Lung (tissue), 12 donors: ENCODE measurements around the gene NFATC1. TPM values are rescaled to one million over a fixed set of nuclear protein-coding genes. Genes with fewer than 3 reads are reported as not detected.

Source experiments
- ATAC-seq: fragments of 200-7000 bp; cut with Tn5 transposase; one replicate; pipeline ENCODE4 v1.9.1; 2020; ENCODE audit warnings: moderate number of reproducible peaks; ENCODE audit not compliant: insufficient read depth, low FRiP score
- DNase-seq, 3 donors: peaks; one replicate each; pipeline ENCODE4 v3.0.0-alpha.2; 2013 to 2017
- H3K27ac ChIP-seq, 2 donors: one replicate each; pipeline ENCODE4 v1.5.1; 2013; ENCODE audit warnings: mild to moderate bottlenecking in 2 of 2, moderate library complexity in 2 of 2, control low read depth in 1 of 2, inconsistent platforms in 1 of 2, low read depth in 1 of 2, low read length in 1 of 2
- H3K27me3 ChIP-seq, 3 donors: one replicate each; pipeline ENCODE4 v1.5.1; 2013; ENCODE audit warnings: low read length in 2 of 3; ENCODE audit not compliant: control insufficient read depth in 3 of 3, insufficient read depth in 3 of 3
- H3K36me3 ChIP-seq, 4 donors: one replicate each; pipeline ENCODE4 v1.5.1; 2013; ENCODE audit warnings: low read length in 4 of 4, mild to moderate bottlenecking in 1 of 4, moderate library complexity in 1 of 4; ENCODE audit not compliant: control insufficient read depth in 4 of 4, insufficient read depth in 4 of 4
- H3K4me1 ChIP-seq, 5 donors: one replicate each; pipeline ENCODE4 v1.5.1; 2013; ENCODE audit warnings: low read length in 5 of 5, mild to moderate bottlenecking in 2 of 5, moderate library complexity in 1 of 5; ENCODE audit not compliant: control insufficient read depth in 5 of 5, insufficient read depth in 5 of 5
- H3K4me3 ChIP-seq: one replicate; pipeline ENCODE4 v1.5.1; 2013; ENCODE audit warnings: mild to moderate bottlenecking, control low read depth, moderate library complexity
- H3K9ac ChIP-seq, 2 donors: one replicate each; pipeline ENCODE4 v1.5.1; 2013; ENCODE audit warnings: low read length in 2 of 2, control low read depth in 1 of 2; ENCODE audit not compliant: insufficient read depth in 1 of 2
- H3K9me3 ChIP-seq, 4 donors: one replicate each; pipeline ENCODE4 v1.5.1; 2013; ENCODE audit warnings: low read length in 3 of 4, mild to moderate bottlenecking in 1 of 4, moderate library complexity in 1 of 4; ENCODE audit not compliant: control insufficient read depth in 4 of 4, insufficient read depth in 3 of 4
- CTCF ChIP-seq: IDR thresholded peaks from 2 replicates; pipeline ENCODE4 v1.5.1; 2012; ENCODE audit warnings: mild to moderate bottlenecking; ENCODE audit errors: control extremely low read depth, extremely low read depth
- WGBS, 2 donors: extraction: QIAGEN DNeasy Blood & Tissue Kit; methylation state at CpG; one replicate each; pipeline ENCODE4 v1.1.7; 2013; 5-methylcytosine and 5-hydroxymethylcytosine counted together
- polyA plus RNA-seq, 2 donors: library from polyadenylated mRNA; stranded (reverse); fragments of 200-250 nt; gene quantifications; one replicate each; pipeline ENCODE4 v1.2.1, GENCODE V29; 2013
- total RNA-seq, 2 donors: library from RNA; depleted of rRNA in 1 of 2; stranded (reverse); fragments of >200 nt in 1 of 2; gene quantifications; one replicate each; pipeline ENCODE4 v1.2.1, GENCODE V29; 2014 to 2021
- donor health status: control.
- donor health status: control.
- donor health status: Bipolar disorder and iron deficiency.
- donor health status: healthy.
- donor health status: DM: yes; HTN: yes; CAD: no.

NFATC1 gene
- total and polyA plus RNA-seq, 4 donors = 8.6 to 25.5 (median 12.9) TPM

GRCh38 chr18:79559436-79559835 lies 163.7 kb downstream of the NFATC1 start:
- no peaks in the 10 kb centered on the region for H3K27me3 ChIP-seq
- ATAC-seq (no peak), DNase-seq (no peak)
- H3K27ac ChIP-seq = no peak overlapping the region
- 82 to 90% methylated on average over 15 of the region's 15 CpGs for WGBS, 2 donors
- TF ChIP-seq CTCF = no peak
- peaks cover 0 to 3% (median 0%) of the 10 kb centered on the region in 4 donors for H3K9me3 ChIP-seq
- H3K4me1 ChIP-seq = no peaks in the 10 kb centered on the region
- no peaks in the 10 kb centered on the region for H3K36me3 ChIP-seq
- H3K9ac ChIP-seq = no peak overlapping the region
- no peak overlapping the region for H3K4me3 ChIP-seq

GRCh38 chr18:79560042-79560860 lies 164.5 kb downstream of the NFATC1 start:
- no peak overlapping the region for H3K27ac ChIP-seq
- no peaks in the 10 kb centered on the region for H3K4me1 ChIP-seq
- 88 to 91% methylated on average over 34 of the region's 34 CpGs for WGBS, 2 donors
- ATAC-seq (no peak), DNase-seq (no peak)
- H3K9me3 ChIP-seq = peaks cover 0 to 3% (median 0%) of the 10 kb centered on the region in 4 donors
- no peaks in the 10 kb centered on the region for H3K36me3 ChIP-seq
- no peak overlapping the region for H3K4me3 ChIP-seq
- no peaks in the 10 kb centered on the region for H3K27me3 ChIP-seq
- no peak overlapping the region for H3K9ac ChIP-seq
- TF ChIP-seq CTCF = no peak

DNA sequence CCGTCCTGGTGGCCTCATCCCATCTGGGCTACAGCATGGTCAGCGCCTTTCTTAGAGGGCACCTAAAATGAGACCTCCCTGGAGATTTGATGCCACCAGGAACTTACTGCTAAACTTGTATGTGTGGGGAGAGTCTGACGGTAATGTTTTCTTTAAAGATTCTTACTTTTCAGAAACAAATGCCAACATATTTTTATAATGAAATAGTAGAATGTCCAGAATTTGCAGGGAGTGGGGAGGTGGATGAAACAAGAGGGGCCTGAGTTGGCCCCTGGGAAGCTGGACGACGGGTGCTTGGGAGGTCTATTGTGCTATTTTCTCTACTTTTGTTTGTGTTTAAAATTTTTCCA lies 165.1 kb downstream of the NFATC1 start:
- H3K27ac ChIP-seq = no peak overlapping the region
- H3K36me3 ChIP-seq = no peaks in the 10 kb centered on the region
- H3K4me1 ChIP-seq = no peaks in the 10 kb centered on the region
- TF ChIP-seq CTCF = no peak
- H3K9ac ChIP-seq = no peak overlapping the region
- H3K9me3 ChIP-seq = peaks cover 0 to 3% (median 0%) of the 10 kb centered on the region in 4 donors
- whole genome bisulfite sequencing, 2 donors = 80 to 94% methylated on average over 5 of the region's 5 CpGs
- no peak overlapping the region for H3K4me3 ChIP-seq
- no peaks in the 10 kb centered on the region for H3K27me3 ChIP-seq
- ATAC-seq (no peak), DNase-seq (no peak)
